Non-pigmented ciliary epithelial cell (primary cell): Measurements from ENCODE around the gene PHYHIPL.
A peak's percentile ranks its signal among the peaks of the same experiment; 100 is the strongest.

Source experiments
- DNase-seq: peaks from one replicate; pipeline ENCODE4 v3.0.0-alpha.2; 2010; ENCODE audit warnings: low read depth

Gene PHYHIPL

DNA sequence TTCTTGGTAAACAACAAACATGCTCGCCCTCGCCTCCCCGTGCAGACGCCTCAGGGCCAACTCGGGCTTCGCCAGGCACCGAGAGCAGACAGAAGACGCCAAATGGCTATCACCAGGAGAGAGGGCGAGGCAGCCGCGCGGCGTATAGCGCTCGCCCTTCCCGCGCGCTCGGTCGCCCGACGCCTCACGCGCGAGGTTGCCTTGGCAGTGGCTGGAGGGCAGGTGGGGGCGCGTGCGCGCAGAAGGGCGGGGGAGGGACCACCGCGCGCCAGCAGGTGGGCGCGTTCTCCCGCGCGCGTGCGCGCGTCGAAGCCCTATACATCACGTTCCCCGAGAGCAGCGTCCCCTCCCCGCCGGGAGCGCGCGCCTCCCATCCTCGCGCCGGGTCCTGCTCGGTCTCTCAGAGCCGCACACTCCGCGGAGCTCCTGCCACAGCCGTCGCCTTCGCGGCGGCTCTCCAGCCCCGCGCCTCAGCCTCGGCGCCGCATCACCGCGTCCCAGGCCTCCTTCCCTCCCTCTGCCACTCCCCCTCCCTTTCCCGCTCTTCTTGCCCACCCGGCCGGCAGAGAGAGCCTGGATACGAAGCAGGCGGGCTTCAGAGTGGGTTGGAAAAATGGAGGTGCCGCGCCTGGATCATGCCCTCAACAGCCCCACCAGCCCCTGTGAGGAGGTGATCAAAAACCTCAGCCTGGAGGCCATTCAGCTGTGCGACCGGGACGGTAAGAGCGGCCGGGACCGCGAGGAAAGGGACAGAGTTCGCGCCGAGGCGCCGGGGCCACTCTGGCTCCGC, at the start of gene PHYHIPL:
Gene PHYHIPL (plus strand): TSS at position 403 of the 790 bp plus-strand sequence. CDS start 211 bp downstream, at position 614.
- no peak for DNase-seq

DNA sequence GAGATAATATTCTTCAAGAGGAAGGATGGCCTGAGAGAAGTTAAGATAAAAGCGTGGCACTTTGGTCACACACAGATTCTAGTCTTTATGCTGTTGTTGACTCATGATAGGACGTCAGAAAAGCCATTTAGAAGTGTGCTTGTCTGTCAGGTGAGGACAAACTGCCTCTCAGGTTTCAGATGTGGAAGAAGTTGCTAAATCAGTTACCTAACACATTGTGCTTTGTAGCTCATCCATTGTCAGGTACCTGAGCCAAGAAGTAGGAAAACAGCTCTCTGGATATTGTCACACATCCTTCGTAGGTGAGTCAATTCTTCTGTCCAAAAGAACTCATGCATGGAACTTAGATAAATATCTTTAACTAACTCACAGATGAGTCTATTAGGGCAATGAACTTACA, 49.5 kb upstream of the PHYHIPL start:
- DNase-seq = no peak

DNA sequence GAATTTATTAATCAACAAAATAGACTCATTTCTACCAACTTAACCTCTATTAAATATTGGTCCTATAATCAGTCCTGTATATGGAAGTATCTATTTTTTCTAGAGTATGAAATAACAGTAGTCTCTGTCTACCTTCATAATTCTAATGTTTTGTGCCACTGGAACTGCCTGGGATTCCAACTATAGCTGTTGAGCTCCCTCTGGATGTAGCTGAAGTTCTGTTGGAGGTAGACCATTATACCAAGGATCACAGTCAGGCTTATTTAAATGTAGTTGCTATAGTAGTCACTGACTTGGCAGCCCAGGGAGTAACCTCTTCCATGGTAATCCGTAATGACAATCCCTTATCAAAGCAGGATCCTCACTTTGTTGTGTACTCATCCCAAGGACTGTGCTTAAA, 48.5 kb upstream of the PHYHIPL start:
- DNase-seq = no peak

DNA sequence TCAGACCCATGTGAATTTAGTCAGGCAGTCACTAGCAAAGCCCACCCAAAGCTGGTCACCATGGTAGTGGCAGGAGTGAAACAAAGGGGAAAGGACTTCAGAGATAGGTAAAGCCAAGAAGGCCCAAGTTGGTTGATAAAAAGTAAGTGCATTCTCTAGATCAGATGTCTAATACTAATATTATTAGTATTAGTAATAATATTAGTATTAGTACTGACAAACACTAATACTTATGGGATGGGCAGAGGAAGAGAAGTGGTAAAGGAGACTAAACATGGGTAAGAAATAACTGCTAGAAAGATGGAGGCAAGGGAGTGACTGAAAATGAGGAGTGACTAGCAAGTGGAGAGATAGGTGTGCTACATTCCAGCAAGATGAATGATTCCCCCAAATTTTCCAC, 46.6 kb upstream of the PHYHIPL start:
- no peak for DNase-seq

DNA sequence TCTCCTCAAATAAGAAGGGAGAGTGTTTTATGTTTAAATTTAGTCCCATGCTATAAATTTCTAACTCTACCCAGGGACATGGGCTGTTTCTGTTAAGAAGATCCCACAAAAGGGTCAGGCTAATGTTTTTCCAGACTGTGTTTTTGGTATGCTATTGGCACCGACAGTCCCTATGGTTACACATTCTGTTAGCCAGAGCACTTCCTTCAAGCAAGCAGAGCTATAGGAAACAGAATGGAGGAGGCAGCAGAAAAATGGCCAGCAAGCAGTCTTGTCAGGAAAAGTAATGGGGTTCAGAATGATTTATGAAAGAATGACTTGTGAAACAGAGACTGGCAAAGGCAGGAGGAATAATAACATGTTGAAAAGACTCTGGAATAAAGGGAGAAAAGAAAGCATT, 44.8 kb upstream of the PHYHIPL start:
- no peak for DNase-seq

DNA sequence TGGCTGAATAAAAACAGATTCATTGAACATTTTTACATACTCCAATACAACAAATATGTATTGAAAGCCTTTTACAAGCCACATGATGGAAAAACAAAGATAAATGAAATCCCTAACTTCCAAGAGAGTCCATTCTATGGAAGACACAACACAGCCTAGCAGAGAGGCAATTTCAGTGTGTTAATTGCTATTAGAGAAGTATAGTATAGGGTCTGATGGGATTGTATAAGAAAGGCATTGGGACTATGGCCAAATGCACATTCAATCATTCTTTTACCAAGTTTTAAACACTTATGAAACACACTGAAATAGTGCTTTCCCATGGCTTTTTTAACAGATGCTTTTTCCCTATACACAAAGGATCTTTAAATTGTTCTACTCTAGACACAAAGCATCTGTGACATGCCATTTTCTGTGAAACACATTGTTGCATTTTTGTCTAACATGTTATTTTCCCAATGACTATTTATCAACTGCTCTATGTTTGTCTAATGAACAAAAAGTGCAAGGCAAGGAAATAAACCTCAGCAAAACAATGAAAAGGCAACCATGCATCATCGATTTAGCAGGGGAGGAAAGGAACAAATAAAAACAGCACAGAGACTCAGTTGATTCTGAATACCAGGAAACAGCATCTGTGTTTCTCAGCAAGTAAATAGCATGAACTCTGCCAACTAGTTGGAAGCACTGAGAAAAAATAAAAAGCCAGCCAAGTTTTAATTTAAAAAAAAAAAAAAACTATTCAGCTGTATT, 42.4 kb upstream of the PHYHIPL start:
- DNase-seq = no peak

DNA sequence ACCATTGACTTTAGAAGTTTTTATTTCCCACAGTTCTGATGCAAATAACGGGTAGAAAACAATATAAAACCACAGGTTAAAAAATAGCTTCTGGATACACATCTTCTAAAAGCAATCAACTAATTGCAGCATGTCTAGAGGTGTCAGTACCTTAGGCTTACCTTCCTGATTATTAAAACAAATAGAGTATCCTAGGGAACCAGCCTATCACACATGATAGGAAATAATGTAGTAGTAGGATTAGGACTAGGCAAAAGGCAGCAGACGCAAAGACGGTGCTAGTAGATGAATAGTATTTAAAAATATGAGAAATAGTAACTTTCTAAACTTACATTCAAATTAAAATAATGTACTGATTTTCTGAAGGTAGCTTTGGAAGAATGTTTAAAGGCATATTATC, 41.7 kb upstream of the PHYHIPL start:
- no peak for DNase-seq

DNA sequence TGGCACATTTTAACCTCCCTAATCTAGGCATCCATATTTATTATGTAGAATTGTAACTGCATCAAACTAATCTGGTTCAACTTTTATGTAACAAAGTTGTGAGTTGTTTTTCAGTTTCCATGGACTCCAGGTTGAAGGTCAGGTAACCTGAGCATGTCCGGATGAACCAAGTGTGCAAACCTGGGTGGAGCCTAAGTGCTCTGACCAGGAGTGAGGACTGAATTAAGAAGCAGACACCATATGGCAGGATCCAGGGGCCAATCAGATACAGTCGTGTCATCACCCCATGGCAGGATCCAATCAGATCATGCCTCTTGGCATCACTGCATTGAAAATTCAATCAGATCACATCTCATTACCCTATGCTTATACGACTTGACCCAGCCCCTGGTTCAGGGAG, 41.2 kb upstream of the PHYHIPL start:
- no peak for DNase-seq

DNA sequence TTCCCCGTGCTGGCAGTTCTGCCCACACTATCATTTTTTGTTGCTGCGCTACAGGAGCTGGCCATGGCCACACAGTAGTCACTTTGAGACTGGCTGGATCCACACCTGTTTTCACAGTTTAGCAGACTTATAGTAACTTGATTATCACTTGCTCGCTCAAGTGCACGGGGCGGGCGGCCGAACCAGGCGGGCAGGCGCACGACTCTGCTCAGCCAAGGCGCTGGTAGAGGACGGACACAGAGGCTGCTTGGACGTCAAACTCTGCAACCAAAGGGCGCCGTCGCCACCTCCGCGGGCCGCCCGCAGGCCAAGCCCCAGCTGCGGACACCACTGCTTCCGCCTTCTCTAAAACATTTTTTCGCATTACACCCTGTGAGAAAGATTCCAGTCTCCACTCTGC, 38.4 kb upstream of the PHYHIPL start:
- no peak for DNase-seq

DNA sequence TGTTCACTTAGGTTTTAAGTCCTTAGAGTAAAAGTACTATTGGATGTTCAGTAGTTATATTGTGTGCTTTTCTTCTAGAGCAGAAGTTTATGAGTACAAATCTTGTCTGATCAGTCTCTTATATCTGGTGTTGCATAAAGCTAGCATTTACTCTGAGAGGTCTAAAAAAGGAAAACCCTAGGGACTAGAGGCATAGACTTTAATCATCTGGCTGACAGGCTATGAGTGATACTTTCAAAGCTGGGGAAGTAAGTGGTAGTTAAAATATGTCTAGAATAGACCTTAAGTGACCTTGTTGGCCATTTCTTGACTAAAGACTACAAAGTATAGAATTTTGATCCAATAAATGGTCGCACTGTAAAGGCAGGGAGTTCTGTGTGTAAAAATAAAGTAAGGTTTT, 32.9 kb upstream of the PHYHIPL start:
- DNase-seq = no peak

DNA sequence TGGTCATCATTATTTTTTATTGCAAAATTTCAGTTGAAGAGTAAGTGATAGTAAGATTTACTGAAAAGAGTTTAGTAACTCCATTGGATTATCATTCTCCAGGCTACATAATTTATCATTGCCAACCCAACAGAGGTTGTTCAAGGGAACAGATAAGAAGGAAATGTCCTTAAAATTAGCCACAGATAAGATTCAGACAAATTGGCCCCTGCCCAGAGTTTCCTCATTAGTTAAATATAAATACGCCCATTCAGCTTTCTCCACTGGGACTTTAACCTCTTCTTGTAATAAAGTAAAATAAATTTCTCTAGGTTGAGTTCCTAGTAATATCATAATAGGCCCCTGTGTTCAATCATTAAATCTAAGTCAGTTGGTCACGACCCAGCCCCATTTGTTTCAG, 27.7 kb upstream of the PHYHIPL start:
- no peak for DNase-seq

DNA sequence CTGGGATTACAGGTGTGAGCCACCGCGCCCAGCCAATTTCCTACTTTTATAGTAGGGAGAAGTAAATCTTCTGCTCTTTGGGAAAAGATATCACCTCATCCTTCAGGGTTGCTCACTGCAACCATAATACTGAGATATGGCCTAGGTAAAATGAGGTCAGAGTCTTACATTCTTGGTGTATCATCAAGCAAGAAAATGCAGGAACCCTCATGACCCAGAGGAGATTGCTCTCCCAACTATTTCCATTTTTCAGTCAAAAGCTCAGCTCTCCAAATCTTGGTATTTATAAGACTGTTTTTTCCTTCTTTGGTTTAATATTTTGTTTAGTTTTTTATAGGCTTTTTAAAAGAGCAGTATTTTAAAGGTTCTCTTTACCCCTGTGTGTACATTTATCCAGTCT, 20.9 kb upstream of the PHYHIPL start:
- DNase-seq = no peak

DNA sequence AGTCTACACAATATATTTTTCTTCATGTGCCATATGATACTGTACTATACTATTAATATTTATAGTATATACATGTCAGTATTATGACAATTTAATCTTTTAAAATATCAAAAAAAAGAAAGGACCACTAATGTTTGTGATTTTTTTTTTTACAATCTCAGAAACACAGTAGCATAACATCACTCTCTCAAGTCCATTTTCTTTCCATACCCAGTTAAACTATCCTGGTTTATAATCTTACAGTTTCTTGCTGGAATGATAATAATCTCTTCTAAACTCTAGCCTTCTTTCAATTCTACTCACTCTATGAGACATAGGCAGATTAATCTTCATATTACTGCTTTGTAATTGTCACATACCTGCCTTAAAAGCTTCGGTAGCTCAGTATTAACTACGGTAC, 8.9 kb upstream of the PHYHIPL start:
- no peak for DNase-seq

DNA sequence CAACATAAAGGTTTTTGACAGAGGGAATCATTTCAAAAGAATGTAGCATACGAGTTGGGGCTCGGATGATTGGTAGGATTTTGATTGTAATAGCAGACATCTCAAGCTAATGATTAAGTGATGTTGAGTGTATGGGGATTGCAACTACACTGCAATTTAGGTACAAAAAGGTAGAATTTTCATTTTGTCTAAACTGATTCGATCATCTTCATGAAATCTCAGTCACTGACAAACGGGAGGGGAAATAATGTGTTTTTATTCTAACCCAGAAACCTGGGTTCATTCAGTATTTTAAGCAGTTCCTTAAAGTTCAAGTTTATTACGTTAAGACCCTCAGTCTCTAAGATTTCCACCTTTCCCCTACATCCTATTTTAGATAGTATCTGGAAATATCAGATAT, 3.9 kb upstream of the PHYHIPL start:
- DNase-seq = no peak

DNA sequence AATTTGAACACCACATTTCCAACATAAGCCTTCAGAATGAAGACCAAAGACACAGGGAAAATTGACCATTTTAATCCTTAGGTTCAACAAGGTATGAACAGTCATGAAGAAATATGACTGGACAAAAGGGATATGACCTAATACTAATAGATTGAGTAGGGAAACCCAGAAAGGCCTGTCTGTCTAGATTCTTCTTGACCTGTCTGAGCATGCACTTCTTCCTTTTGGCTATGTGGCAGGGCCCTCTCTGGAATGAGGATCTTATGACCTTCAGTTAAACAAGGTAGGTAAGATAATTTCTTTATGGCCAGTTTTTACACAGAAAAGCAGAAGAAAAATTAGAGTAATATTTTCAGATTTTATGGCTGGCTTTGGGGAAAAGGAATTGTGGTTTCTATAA, 3.0 kb upstream of the PHYHIPL start:
- DNase-seq = no peak

DNA sequence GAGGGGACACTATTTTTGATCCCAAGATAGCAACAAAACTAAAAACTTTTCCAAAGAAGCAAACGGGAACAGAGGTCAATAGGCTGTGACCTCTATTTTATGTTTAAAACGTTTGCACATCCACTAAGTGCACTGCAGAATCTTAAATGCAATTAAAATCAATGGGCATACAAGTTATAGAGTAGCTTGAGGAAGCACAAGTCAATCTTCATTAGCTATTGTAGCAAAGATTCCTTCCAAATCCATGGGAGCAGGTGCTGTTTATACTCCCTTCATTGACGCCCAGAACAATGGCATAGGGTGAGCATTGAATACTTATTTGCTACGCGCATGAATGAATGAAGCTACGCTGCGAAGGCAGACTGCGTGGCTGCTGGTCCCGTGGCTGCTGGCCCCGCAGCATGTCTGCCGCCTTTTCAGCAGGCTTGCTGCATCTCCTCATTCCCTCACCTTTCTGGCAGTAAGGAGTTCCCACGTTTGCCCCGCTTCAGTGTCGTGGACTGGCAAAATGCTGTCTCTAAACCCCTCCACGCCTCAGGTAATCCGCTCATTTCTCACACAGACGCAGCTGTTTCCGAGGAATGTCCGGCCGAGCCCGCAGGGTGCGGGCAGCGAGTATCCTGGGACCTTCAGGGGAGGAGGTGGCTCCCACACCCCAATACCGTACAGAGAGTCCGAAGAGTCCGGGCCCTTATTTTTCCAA, 754 bp upstream of the PHYHIPL start:
- DNase-seq = no peak

DNA sequence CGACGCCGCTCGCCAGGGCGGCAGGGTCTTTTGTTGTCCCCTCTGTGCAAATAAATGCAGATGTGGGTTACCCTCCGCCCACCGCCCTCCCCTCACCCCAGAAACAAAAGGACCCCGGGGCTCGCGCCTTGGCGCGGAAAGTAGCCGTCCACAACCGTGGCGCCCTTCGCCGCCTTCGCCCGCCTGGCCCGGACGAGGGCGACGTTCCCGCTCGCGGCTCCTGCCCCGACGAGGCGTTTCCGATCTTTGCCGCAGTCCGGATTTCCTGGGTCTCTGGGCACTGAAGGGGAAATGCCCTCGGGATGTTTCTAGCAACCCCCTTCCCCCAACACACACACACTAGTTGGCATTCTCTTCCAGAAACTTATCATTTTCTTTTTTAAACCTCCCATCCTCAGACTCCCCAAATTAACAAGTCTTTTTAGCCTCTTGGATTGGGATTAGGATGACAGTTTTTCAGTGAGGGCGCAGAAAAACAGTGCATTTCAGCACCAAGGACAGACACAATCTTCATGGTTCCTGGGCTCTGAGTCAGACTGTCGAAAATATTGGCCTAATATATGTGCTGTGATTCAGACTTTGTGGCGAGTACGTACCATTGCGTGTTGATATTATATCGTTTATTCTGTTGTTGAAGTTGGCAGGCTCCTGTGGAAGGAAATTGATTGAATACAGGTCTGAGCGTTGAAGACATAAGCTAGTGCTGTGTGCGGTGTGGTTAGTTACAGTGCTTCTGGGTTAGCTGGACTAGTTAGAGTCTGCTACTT, 771 bp downstream of the PHYHIPL start:
- DNase-seq = peak; percentile 60

DNA sequence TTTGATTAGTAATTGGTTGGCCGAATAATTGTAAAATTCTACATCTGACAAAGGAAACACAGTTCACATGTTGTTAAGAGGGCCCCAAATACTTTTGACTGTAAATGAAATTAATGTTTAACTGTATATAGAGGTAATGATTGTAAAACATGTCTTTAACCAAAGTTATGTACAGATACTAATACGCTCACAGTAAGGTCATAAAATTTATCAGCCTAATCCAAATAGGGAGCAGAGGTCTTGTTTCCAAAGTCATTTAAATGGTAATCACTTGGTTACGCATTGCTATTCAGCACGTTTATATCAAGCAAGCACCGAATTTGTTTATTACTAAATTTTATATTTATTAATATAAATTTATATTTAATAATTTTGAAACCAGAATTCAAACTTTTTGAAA, 1.4 kb downstream of the PHYHIPL start:
- no peak for DNase-seq

DNA sequence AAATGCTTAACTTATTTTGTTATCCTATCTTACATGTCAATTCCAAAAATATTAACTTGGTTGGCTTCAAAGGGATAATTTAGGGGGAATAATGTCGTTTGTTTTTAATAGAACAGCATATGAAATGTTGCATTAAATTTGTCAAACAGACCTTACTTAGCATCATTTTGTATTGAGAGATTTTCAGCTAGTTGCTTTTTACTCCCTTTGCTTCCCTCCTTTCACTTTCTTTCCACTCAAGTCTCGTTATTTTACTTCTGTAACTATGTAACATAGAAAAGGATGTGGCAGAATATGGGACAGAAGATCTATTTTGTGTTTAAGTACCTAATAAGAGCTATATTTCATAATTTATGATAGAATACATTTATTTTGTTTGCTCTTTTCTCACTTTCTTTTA, 2.6 kb downstream of the PHYHIPL start:
- DNase-seq = no peak

DNA sequence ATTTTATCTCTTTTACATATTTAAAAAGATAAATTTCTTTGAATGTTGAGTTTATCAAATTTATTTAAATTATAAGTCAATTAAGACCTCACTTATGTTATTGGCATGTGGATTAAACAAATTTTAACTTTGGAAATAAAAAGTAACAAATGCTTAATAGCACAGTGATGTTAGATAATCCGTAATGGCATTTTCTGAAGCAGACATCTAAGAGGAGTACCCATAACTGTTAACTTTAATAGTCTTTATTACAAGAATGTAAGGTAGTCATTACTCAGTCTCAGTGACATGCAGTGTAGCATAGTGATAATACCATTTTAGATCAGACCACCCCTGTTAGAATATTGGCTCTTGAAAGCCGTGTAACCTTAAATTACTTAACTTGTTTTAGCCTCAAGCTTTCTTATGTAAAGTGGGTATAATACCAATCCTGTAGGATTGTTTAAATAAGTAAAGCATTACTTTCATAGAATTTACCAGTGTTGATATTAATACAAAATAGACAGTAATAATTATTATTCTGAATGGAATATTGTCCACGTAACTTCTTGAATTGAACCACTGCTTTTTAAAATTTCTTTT, 4.3 kb downstream of the PHYHIPL start:
- DNase-seq = no peak

DNA sequence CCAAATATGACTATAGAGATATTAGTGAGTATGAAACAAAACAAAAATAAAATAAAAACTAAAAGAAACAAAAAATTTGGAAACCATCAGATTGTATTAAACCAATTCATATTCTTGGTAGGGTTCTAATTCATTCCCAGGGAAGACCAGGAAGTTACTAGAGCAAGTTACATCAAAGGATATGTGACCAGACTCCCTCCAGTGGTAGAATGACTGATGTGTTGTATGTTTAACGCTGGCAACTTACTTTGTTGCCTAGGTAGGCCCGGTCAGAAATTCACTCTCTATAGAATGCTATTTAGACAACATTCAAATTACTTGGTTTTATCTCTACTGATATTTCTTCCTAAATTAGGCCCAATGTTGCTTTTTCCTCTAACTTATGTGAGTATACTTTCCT, 5.2 kb downstream of the PHYHIPL start:
- peak; percentile 24 for DNase-seq

DNA sequence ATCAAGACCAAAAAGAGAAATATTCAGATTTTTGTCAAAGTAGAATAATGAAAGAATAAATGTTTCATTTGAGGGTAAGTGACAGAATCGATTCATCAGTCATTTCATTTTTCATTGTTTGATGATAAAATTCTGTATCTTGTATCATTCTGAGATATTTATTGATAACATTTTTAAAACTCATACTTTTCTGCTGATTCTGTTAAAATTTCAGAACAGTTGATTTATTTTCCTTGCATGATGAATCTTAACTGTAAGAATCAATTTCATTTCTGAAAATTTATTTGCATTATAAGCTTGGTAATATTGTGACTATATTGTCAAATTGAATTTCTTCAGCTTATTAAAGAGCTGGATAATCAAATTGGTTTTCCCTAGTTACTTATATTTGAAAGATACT, 13.9 kb downstream of the PHYHIPL start:
- DNase-seq = no peak
